ENCODE results near the gene RFESD. TPM values are rescaled to one million over a fixed set of nuclear protein-coding genes. Genes with fewer than 3 reads are reported as not detected.

Gene RFESD
- total and polyA plus RNA-seq, 2 of the 4 experiments (the other 2 are of a cell fraction) = 1.5 to 2.7 TPM

DNA sequence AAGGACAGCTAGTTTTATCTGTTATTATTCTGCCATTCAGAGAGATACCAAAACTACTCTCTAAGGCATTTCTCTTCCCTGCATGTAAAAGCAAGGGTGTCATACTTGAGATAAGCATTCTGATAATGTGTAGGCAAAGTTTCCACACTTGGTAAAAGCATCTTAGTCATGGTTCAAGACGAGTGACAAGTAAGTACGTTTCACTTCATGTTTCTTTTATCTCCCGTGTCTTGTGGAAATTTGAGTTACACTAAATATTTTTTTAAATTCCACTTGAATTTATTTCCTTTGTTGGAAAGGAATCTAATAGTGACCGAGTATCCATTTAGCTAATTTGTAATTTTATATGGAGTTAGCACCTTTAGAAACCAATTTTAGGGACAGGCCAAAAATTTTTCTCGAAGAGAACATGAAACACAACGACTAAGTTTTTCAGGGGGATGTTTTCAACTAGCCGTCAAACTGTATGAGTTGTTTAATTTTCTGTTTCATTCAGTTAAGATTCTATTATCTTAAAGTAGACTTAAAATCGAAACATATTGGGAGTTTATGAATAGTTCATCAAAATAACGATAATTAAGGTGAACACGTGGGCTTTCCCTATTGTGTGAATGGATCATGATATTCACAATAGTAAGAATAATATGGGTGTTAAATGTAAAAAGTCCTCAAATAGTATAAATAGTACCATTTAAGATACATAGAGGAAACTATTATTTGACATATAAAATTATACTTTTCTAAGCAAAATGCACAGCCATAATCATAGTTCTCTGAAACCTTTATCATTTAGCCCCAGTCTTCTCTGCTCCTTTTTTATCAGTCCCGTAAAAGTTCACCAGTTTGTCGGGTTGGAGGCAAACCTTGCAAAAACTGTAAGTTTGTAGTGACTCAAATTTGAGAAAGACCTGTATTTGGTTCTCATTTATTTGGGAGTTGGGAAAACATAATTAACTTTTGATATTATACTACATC is 1.6 kb downstream of the RFESD start (continued):
- TF ChIP-seq BHLHE40 (IDR thresholded peaks at IDR 0.05; ENCODE audit: low read depth, low read length) (no peak), CEBPB (IDR thresholded peaks at IDR 0.05; ENCODE audit: low read depth, low read length) (no peak), POLR2A (IDR thresholded peaks at IDR 0.05; ENCODE audit: low read depth, low read length) (no peak)

- no peak overlapping the region for H4K91ac ChIP-seq (ENCODE audit: insufficient read depth, low read depth, low read length)
- no peak overlapping the region for H2BK15ac ChIP-seq (ENCODE audit: low read depth, low read length)
- no peaks in the 10 kb centered on the region for H3K79me1 ChIP-seq (ENCODE audit: low read depth in 1 of 2, low read length in 2 of 2)
- H3K4me2 ChIP-seq (ENCODE audit: low read depth, low read length) = no peak overlapping the region
- no peak overlapping the region for H4K5ac ChIP-seq (ENCODE audit: low read depth, low read length)
- TF ChIP-seq CEBPB (IDR thresholded peaks at IDR 0.05; ENCODE audit: low read depth, low read length) = no peak
- H2BK120ac ChIP-seq (ENCODE audit: low read depth, low read length) = no peak overlapping the region
- dilution Hi-C loops (cut with HindIII; ENCODE audit: low sequenced_read_pairs, unreplicated experiment) = no loop called here
- H3K9me1 ChIP-seq (ENCODE audit: insufficient read depth, low read length) = no peaks in the 10 kb centered on the region
- no peak overlapping the region for H3K4me3 ChIP-seq (ENCODE audit: insufficient read depth, low read depth, low read length)
- H4K20me1 ChIP-seq (ENCODE audit: insufficient read depth, low read length) = no peaks in the 10 kb centered on the region
- H3K27ac ChIP-seq (ENCODE audit: insufficient read depth, low read length) = no peak overlapping the region
- no peak for DNase-seq
- POLR2A ChIA-PET (ENCODE audit: unreplicated experiment) = no interaction called here
- intact Hi-C loops (cut with micrococcal nuclease) = loop anchor here (5.0 to 10.0 kb wide), 2 partner anchors 83 to 956 kb away; partner anchors contain the start of gene RHOBTB3
- ATAC-seq (ENCODE audit: low read depth) = no peak
- no peak overlapping the region for H4K8ac ChIP-seq (ENCODE audit: low read depth in 2 of 2, low read length in 2 of 2)
- H3K56ac ChIP-seq (ENCODE audit: extremely low read depth, insufficient read depth, low read length) = no peak overlapping the region
- no peak overlapping the region for H2AK5ac ChIP-seq (ENCODE audit: low read depth, low read length)
- no TSS peak for BruUV-seq (replicated peaks)
- no peak overlapping the region for H3K23ac ChIP-seq (ENCODE audit: low read depth, low read length)
- in situ Hi-C loops (cut with MboI; ENCODE audit: low sequenced_read_pairs) = loop anchor here (25.0 kb wide), 1 partner anchor 663 kb away; no protein-coding TSS in a partner anchor
- no peak overlapping the region for H2BK5ac ChIP-seq (ENCODE audit: low read depth, low read length, poor library complexity, severe bottlenecking)
- H2AFZ ChIP-seq (replicated peaks; ENCODE audit: low read length, poor library complexity) = no peak overlapping the region
- peaks cover 4% of the 10 kb centered on the region for H3K4me1 ChIP-seq (ENCODE audit: control insufficient read depth, insufficient read depth, low read length)
- no peaks in the 10 kb centered on the region for H3K9me3 ChIP-seq (ENCODE audit: control insufficient read depth, insufficient read depth, low read length)
- no peaks in the 10 kb centered on the region for H3K27me3 ChIP-seq (ENCODE audit: control insufficient read depth, insufficient read depth, low read length)
- no peak overlapping the region for H3K14ac ChIP-seq (replicated peaks; ENCODE audit: low read depth, low read length)
- CTCF ChIA-PET = no interaction called here
- no peak overlapping the region for H3K9ac ChIP-seq (ENCODE audit: low read depth, low read length)
- H3K18ac ChIP-seq (ENCODE audit: low read depth, low read length) = no peak overlapping the region
- no peak overlapping the region for H3K4ac ChIP-seq (ENCODE audit: low read depth, low read length)
- H3K36me3 ChIP-seq (ENCODE audit: control insufficient read depth, insufficient read depth, low read length) = no peaks in the 10 kb centered on the region
- no peak overlapping the region for H2AK9ac ChIP-seq (replicated peaks; ENCODE audit: low read depth, low read length, poor library complexity)
- H2BK20ac ChIP-seq (ENCODE audit: low read depth, low read length) = no peak overlapping the region
Observed at GRCh38 chr5:95649274-95649673, 2.7 kb downstream of the RFESD start.

All from IMR-90 (cell line).